GM18868 (cell line): ENCODE data around the gene NEDD4L.

Source experiments
- ATAC-seq: cut with Tn5 transposase; IDR thresholded peaks from one replicate; pipeline ENCODE4 v1.9.1; 2021; ENCODE audit warnings: mild to moderate bottlenecking, moderate library complexity; ENCODE audit not compliant: unreplicated experiment

The NEDD4L gene

GRCh38 chr18:58175786-58176176, 131.8 kb downstream of the NEDD4L start:
- ATAC-seq, result no peak

GRCh38 chr18:58177004-58177717, 133.1 kb downstream of the NEDD4L start:
- ATAC-seq, result no peak

- ATAC-seq, result no peak
Measured at GRCh38 chr18:58177896-58178470, 134.0 kb downstream of the NEDD4L start.

- no peak for ATAC-seq
Measured at GRCh38 chr18:58178511-58178910, 134.5 kb downstream of the NEDD4L start.

GRCh38 chr18:58180172-58180571, 136.1 kb downstream of the NEDD4L start:
- no peak for ATAC-seq

- ATAC-seq, result peak; percentile 50
Measured at GRCh38 chr18:58180738-58181353, 136.8 kb downstream of the NEDD4L start.

- ATAC-seq, result no peak
Measured at GRCh38 chr18:58181988-58182387, 138.0 kb downstream of the NEDD4L start.

- ATAC-seq, result no peak
Measured at GRCh38 chr18:58183226-58183625, 139.2 kb downstream of the NEDD4L start.

GRCh38 chr18:58186258-58186948, 142.4 kb downstream of the NEDD4L start:
- ATAC-seq, result no peak

- ATAC-seq, result no peak
Measured at GRCh38 chr18:58187674-58188073, 143.6 kb downstream of the NEDD4L start.

GRCh38 chr18:58188996-58189395, 145.0 kb downstream of the NEDD4L start:
- ATAC-seq, result no peak

- ATAC-seq, result no peak
Measured at GRCh38 chr18:58190842-58191530, 147.0 kb downstream of the NEDD4L start.

GRCh38 chr18:58191626-58192025, 147.6 kb downstream of the NEDD4L start:
- no peak for ATAC-seq

GRCh38 chr18:58192519-58192918, 148.5 kb downstream of the NEDD4L start:
- ATAC-seq, result no peak

GRCh38 chr18:58194028-58194427, 150.0 kb downstream of the NEDD4L start:
- ATAC-seq, result no peak

GRCh38 chr18:58195278-58195765, 151.3 kb downstream of the NEDD4L start:
- peak; percentile 68 for ATAC-seq

- no peak for ATAC-seq
Measured at GRCh38 chr18:58196164-58196563, 152.1 kb downstream of the NEDD4L start.

GRCh38 chr18:58196881-58197872, 153.2 kb downstream of the NEDD4L start:
- ATAC-seq, result no peak

GRCh38 chr18:58201268-58201667, 157.2 kb downstream of the NEDD4L start:
- ATAC-seq, result no peak
